SJCRH30 (cell line): Measurements from ENCODE around the gene UFSP2. TPM values are rescaled to one million over a fixed set of nuclear protein-coding genes. Genes with fewer than 3 reads are reported as not detected.
A peak's percentile ranks its signal among the peaks of the same experiment; 100 is the strongest.

ENCODE experiments used
- DNase-seq, 2 experiments: peaks; one replicate each; pipeline ENCODE4 v3.0.0-alpha.2; 2015 to 2020
- H3K27ac ChIP-seq: fragments of 250-450 bp; sonication (Bioruptor Pico); 2 replicates; pipeline ENCODE4 v1.5.1; 2020; ENCODE audit warnings: mild to moderate bottlenecking, moderate library complexity
- H3K27me3 ChIP-seq: fragments of 250-450 bp; sonication (Bioruptor Pico); 2 replicates; pipeline ENCODE4 v1.5.1; 2020; ENCODE audit warnings: mild to moderate bottlenecking, moderate library complexity
- H3K36me3 ChIP-seq: fragments of 250-450 bp; sonication (Bioruptor Pico); 2 replicates; pipeline ENCODE4 v1.5.1; 2020; ENCODE audit warnings: mild to moderate bottlenecking, moderate library complexity
- H3K4me1 ChIP-seq: fragments of 250-450 bp; sonication (Bioruptor Pico); 2 replicates; pipeline ENCODE4 v1.5.1; 2020; ENCODE audit warnings: mild to moderate bottlenecking, moderate library complexity
- H3K4me3 ChIP-seq: fragments of 250-450 bp; sonication (Bioruptor Pico); 2 replicates; pipeline ENCODE4 v1.5.1; 2020; ENCODE audit warnings: mild to moderate bottlenecking, moderate library complexity
- H3K9me3 ChIP-seq: fragments of 250-450 bp; sonication (Bioruptor Pico); replicated peaks from 2 replicates; pipeline ENCODE4 v1.5.1; 2020; ENCODE audit warnings: mild to moderate bottlenecking, moderate library complexity
- total RNA-seq: library from RNA; depleted of rRNA; stranded (reverse); fragments of >200 nt; shearing (Covaris generic); gene quantifications from 2 replicates; pipeline ENCODE4 v1.2.3, GENCODE V29; 2014

The UFSP2 gene
- total RNA-seq, 1 experiment from 2014 or later, result 21.3 TPM

- H3K36me3 ChIP-seq, result peaks cover 3% of the 10 kb centered on the region; the same call in 1 of the 2 replicates
- no peak overlapping the region for H3K4me3 ChIP-seq
- no peak overlapping the region for H3K27ac ChIP-seq
- DNase-seq, result no peak
- no peaks in the 10 kb centered on the region for H3K27me3 ChIP-seq
- H3K4me1 ChIP-seq, result no peaks in the 10 kb centered on the region
- no peaks in the 10 kb centered on the region for H3K9me3 ChIP-seq
These were observed 20.3 kb downstream of the UFSP2 start for GRCh38 chr4:185405296-185405999.

GRCh38 chr4:185404031-185404430 lies 21.7 kb downstream of the UFSP2 start:
- no peak for DNase-seq
- H3K4me3 ChIP-seq, result no peak overlapping the region
- no peak overlapping the region for H3K27ac ChIP-seq
- peaks cover 3% of the 10 kb centered on the region; the same call in 1 of the 2 replicates for H3K36me3 ChIP-seq
- no peaks in the 10 kb centered on the region for H3K4me1 ChIP-seq
- no peaks in the 10 kb centered on the region for H3K9me3 ChIP-seq
- no peaks in the 10 kb centered on the region for H3K27me3 ChIP-seq

- Histone ChIP-seq H3K4me3 (no peak overlapping the region), H3K9me3 (no peaks in the 10 kb centered on the region), H3K36me3 (peaks cover 3% of the 10 kb centered on the region; the same call in 1 of the 2 replicates), H3K27ac (no peak overlapping the region), H3K27me3 (no peaks in the 10 kb centered on the region), H3K4me1 (no peaks in the 10 kb centered on the region)
- DNase-seq, result no peak
These were observed 26.3 kb downstream of the UFSP2 start for GRCh38 chr4:185399466-185399865.

- Histone ChIP-seq H3K4me1 (no peaks in the 10 kb centered on the region), H3K36me3 (peaks cover 3% of the 10 kb centered on the region; the same call in 1 of the 2 replicates), H3K27me3 (no peaks in the 10 kb centered on the region), H3K4me3 (no peak overlapping the region), H3K27ac (no peak overlapping the region), H3K9me3 (no peaks in the 10 kb centered on the region)
- no peak for DNase-seq
These were observed 27.1 kb downstream of the UFSP2 start for GRCh38 chr4:185398618-185399017.

GRCh38 chr4:185396724-185397385 lies 28.9 kb downstream of the UFSP2 start, which contains the start of gene ANKRD37:
TSS of gene ANKRD37 (plus strand) at chr4:185396841. CDS start at chr4:185396924, 83 bp downstream.
- Histone ChIP-seq H3K4me1 (no peaks in the 10 kb centered on the region), H3K27ac (peak within 1 kb of the TSS; percentile 79), H3K4me3 (peak within 1 kb of the TSS; percentile 76), H3K9me3 (no peaks in the 10 kb centered on the region), H3K36me3 (no peaks in the 10 kb centered on the region), H3K27me3 (no peaks in the 10 kb centered on the region)
- DNase-seq, result peak; percentile 20 to 22

GRCh38 chr4:185395956-185396723 lies 29.6 kb downstream of the UFSP2 start:
- DNase-seq, result peak; percentile 93 to 95
- Histone ChIP-seq H3K4me1 (no peaks in the 10 kb centered on the region), H3K27me3 (no peaks in the 10 kb centered on the region), H3K36me3 (no peaks in the 10 kb centered on the region), H3K27ac (peak overlapping the region; percentile 79), H3K9me3 (no peaks in the 10 kb centered on the region), H3K4me3 (peak overlapping the region; percentile 76)

- no peak for DNase-seq
- H3K9me3 ChIP-seq, result no peaks in the 10 kb centered on the region
- peak within 1 kb of the TSS; percentile 76 for H3K4me3 ChIP-seq
- no peaks in the 10 kb centered on the region for H3K27me3 ChIP-seq
- no peaks in the 10 kb centered on the region for H3K4me1 ChIP-seq
- no peaks in the 10 kb centered on the region for H3K36me3 ChIP-seq
- H3K27ac ChIP-seq, result peak within 1 kb of the TSS; percentile 79
These were observed 30.4 kb downstream of the UFSP2 start, which contains the start of gene LRP2BP for GRCh38 chr4:185395238-185395955. TSS of gene LRP2BP (minus strand) at chr4:185395924. CDS start at chr4:185378186, 17,738 bp downstream.

GRCh38 chr4:185394568-185395237 lies 31.1 kb downstream of the UFSP2 start:
- Histone ChIP-seq H3K4me1 (no peaks in the 10 kb centered on the region), H3K4me3 (peak overlapping the region; percentile 76; the same call in 1 of the 2 replicates), H3K36me3 (no peaks in the 10 kb centered on the region), H3K9me3 (no peaks in the 10 kb centered on the region), H3K27me3 (no peaks in the 10 kb centered on the region), H3K27ac (no peak overlapping the region)
- DNase-seq, result no peak

GRCh38 chr4:185392156-185392555 lies 33.6 kb downstream of the UFSP2 start:
- H3K4me1 ChIP-seq, result no peaks in the 10 kb centered on the region
- no peaks in the 10 kb centered on the region for H3K36me3 ChIP-seq
- no peak overlapping the region for H3K27ac ChIP-seq
- H3K27me3 ChIP-seq, result no peaks in the 10 kb centered on the region
- no peak for DNase-seq
- no peaks in the 10 kb centered on the region for H3K9me3 ChIP-seq
- H3K4me3 ChIP-seq, result no peak overlapping the region

- H3K4me1 ChIP-seq, result no peaks in the 10 kb centered on the region
- no peaks in the 10 kb centered on the region for H3K9me3 ChIP-seq
- DNase-seq, result no peak
- H3K27ac ChIP-seq, result no peak overlapping the region
- H3K27me3 ChIP-seq, result no peaks in the 10 kb centered on the region
- H3K4me3 ChIP-seq, result no peak overlapping the region
- no peaks in the 10 kb centered on the region for H3K36me3 ChIP-seq
These were observed 34.8 kb downstream of the UFSP2 start for GRCh38 chr4:185390941-185391340.

GRCh38 chr4:185387957-185388356 lies 37.8 kb downstream of the UFSP2 start:
- DNase-seq, result no peak
- H3K4me3 ChIP-seq, result no peak overlapping the region
- H3K27ac ChIP-seq, result no peak overlapping the region
- H3K9me3 ChIP-seq, result no peaks in the 10 kb centered on the region
- H3K4me1 ChIP-seq, result no peaks in the 10 kb centered on the region
- H3K27me3 ChIP-seq, result no peaks in the 10 kb centered on the region
- H3K36me3 ChIP-seq, result no peaks in the 10 kb centered on the region

GRCh38 chr4:185384930-185385331 lies 40.8 kb downstream of the UFSP2 start:
- H3K27me3 ChIP-seq, result no peaks in the 10 kb centered on the region
- no peaks in the 10 kb centered on the region for H3K9me3 ChIP-seq
- H3K4me1 ChIP-seq, result no peaks in the 10 kb centered on the region
- H3K4me3 ChIP-seq, result no peak overlapping the region; the same call in 1 of the 2 replicates
- H3K27ac ChIP-seq, result no peak overlapping the region
- H3K36me3 ChIP-seq, result no peaks in the 10 kb centered on the region
- peak in 1 of 2 experiments; percentile 26 for DNase-seq

- no peaks in the 10 kb centered on the region for H3K36me3 ChIP-seq
- no peak overlapping the region for H3K4me3 ChIP-seq
- no peaks in the 10 kb centered on the region for H3K4me1 ChIP-seq
- no peaks in the 10 kb centered on the region for H3K27me3 ChIP-seq
- H3K27ac ChIP-seq, result no peak overlapping the region
- no peaks in the 10 kb centered on the region for H3K9me3 ChIP-seq
- DNase-seq, result no peak
These were observed 41.7 kb downstream of the UFSP2 start for GRCh38 chr4:185384061-185384460.

- no peaks in the 10 kb centered on the region for H3K36me3 ChIP-seq
- no peak overlapping the region for H3K27ac ChIP-seq
- H3K4me1 ChIP-seq, result no peaks in the 10 kb centered on the region
- DNase-seq, result no peak
- H3K4me3 ChIP-seq, result no peak overlapping the region
- H3K9me3 ChIP-seq, result no peaks in the 10 kb centered on the region
- H3K27me3 ChIP-seq, result no peaks in the 10 kb centered on the region
These were observed 42.3 kb downstream of the UFSP2 start for GRCh38 chr4:185383451-185383850.
